ENCODE data around the gene SUGCT.
"Not testable (repeated sequence)": the region's sequence is repeated elsewhere in the genome, so short reads cannot be mapped to it uniquely, and the experiment has no call there.

SUGCT gene

DNA sequence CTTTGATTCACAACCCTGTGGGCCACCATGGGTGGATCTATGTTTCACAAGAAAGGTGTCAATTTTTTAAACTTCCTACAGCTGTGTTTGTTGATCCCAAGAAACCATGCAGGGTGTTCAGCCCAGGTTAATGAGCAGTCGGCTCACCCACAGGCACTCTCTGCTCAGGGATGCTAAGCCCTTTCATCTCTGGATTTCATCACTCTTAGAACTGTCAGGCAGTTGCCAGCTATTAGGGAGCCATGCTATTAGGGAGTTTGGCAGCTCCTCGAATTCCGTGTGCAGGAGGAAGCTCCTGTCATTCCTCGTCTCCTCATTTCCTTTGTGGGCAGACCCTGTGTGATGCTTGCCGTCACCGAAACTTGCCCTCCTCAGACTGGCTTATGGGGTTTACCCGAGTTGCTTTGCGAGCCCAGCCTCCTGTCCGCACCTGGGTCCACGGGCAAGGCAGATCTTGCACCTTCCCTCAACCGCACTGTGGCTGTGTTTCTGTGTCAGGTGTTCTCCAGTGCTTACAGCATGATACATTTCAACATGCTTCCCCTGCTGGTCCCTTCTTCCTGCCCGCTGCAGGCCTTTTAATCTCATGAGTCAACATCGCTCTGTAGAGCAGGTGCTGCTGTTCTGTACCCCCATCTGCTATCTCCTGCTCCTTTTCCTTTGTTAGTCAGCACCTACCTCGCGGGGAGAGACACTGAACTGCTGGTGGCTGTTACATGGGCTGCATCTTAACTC lies 509.8 kb downstream of the SUGCT start:
- DNase-seq: no peak

DNA sequence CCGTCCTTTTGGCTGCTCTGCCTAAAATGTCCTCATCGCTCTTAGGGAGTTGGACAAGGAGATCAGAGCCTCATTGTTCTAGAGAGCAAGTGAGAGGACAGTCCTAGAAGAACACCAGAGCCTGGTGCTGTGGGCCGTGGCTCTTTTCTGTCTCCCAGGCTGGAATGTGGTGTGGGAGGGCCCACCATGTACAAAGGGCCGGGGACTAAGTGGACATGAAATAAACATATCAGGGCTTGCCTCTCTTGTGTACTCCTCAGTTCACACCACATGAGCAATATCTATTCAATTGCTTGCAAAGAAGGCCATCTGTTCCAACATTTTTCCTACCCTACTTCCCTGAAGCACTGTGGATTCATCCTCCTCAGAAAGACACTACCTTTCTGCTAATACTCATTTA lies 510.4 kb downstream of the SUGCT start:
- no peak for DNase-seq

DNA sequence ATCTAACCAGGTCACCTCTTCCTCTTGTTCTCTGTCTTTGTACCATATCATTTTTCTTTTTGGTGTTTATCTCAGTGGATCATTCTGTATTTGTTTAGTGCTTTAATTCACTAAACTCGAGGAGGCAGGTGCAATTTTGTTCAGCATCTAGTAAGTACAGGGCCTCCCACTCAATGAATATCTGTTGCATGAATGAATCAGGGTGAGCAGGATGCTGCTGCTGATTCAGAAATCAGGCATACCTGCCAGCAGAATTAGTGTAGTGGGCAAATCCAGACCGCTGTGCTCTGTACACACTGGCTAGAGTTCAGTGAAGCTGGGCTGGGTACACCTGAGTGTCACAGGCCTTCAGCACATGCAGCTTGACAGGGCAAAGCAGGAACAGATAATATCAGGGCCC lies 511.9 kb downstream of the SUGCT start:
- no peak for DNase-seq

DNA sequence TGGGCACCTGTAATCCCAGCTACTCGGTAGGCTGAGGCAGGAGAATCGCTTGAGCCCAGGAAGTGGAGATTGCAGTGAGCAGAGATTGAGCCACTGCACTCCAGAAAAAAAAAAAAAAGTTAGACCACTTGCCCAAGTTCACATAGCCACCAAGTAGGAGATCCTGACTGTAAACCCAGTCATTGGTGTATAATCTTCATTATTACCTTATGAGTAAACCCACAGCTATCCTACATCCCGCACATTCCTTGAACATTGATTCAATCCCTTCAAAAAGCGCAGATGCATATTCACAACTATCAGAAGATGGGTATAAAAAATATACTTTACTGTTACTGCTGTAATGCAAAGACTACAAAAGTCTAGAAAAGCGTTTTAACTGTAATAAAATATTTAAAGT lies 512.9 kb downstream of the SUGCT start:
- no peak for DNase-seq

DNA sequence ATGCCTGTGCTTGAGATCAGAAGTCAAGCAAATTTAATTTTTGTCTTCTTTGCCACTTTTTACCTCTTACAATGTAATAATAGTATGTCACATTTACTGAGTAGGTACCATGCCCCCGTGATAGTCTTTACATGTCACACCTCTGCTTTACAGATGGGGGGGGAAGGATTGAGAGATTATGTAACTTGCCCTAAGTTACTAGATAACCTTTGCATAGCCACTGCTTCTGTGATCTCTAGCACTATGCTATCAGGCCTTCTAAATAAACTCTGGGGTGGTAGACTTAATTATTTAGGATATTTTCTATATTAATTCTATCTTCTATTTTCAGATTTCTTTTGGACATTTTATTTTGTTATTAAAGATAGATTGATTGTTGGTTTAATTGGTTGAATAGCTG lies 514.4 kb downstream of the SUGCT start:
- DNase-seq: no peak

DNA sequence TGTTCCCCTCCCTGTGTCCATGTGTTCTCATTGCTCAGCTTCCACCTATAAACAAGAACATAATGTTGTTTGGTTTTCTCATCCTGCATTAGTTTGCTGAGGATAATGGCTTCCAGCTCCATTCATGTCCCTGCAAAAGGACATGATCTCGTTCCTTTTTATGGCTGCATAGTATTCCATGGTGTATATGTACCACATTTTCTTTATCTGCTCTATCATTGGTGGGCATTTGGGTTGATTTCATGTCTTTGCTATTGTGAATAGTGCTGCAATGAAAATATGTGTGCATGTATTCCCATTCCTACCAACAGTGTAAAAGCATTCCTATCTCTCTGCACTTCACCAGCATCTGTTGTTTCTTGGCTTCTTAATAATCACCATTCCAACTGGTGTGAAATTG lies 516.1 kb downstream of the SUGCT start:
- not testable (repeated sequence) for DNase-seq

DNA sequence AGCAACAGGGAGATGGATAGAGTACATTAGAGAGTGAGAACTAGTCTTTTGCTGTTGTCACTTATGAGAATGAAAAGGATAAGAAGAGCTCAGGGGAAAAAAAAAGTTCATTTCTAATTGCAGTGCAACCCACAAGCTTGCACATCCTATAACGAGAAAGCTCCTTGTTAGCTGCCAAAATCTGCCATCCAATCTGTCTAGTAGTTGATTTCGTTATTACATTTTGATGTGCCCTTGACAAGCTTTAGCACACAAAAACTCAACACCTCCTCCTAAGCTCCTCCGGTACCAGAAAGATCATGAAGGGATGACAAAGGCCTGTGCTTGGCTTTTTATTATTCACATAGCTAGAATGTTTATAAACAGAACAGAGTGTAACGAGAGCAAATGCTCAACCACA lies 519.4 kb downstream of the SUGCT start:
- DNase-seq: no peak

DNA sequence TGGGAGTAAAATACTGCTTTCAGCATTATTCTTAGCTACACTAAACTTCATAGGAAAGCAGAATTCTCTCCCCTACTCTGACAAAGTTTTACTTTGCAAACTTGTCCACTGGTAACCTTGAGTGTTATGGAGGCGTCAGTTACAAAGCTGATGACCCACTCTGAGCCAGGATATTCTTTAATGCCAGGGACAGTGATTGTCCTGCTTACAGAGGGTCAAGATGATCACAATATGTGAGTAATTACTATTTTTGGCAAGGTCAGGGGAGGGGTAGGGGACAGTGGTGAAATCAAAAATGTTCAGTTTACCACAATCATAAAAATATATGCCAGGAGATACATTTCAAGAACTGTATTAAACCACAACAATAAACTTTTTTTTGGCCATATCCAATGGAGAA lies 520.6 kb downstream of the SUGCT start:
- no peak for DNase-seq

DNA sequence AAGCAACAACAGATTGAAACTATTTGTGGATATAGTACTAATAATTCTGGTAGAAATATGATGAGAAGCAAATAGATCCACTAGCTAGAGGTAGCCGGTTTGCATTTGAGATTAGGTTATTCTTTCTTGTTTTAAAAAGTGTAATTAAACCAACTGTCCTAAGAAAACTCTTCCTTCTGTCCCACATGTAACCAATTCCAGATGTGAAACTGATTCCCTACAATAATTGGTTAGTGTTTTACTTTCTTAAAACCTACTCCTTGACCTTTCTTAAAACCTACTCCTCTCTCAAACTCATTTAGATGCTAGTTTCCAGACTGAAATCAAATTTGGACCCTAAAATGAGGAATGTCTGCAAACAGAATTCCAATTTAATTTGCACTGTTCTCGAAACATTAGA lies 521.5 kb downstream of the SUGCT start:
- DNase-seq: no peak

DNA sequence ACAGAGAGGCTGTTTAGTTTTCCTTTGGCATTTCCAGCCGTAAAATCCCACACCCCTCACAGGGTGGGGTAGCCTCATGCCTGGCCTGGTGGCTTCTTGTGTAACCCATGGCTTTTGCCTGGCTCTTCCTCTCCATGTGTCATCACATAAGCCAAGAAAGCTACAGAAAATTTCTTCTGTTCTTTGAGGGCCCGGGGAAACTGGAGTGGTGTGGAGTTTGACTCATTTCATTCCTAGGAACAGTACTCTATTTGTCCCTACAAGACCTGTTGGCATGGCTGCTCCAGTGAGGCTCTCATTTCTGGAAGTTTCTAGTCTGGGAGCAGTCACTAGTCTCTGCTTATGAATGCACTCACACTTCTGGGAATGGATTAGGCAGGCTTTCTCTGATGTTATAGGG lies 523.9 kb downstream of the SUGCT start:
- no peak for DNase-seq

DNA sequence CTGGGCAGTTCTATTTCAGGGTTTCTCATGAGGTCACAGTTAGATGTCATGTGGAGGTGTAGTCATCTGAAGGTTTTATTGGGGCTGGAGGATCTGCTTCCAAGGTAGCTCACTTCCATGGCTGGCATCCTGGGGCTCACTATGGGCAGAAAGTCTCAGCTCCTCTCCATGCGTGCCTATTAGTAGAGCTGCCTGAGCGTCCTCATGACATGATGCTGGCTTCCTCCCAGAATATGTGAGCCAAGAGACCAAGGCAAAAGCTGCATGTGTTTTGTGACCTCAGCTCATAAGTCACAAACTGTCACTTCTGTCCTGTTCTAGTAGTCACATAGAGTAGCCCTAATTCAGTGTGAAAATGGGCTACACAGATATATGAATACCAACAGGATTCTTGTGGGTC lies 524.4 kb downstream of the SUGCT start:
- DNase-seq: no peak

DNA sequence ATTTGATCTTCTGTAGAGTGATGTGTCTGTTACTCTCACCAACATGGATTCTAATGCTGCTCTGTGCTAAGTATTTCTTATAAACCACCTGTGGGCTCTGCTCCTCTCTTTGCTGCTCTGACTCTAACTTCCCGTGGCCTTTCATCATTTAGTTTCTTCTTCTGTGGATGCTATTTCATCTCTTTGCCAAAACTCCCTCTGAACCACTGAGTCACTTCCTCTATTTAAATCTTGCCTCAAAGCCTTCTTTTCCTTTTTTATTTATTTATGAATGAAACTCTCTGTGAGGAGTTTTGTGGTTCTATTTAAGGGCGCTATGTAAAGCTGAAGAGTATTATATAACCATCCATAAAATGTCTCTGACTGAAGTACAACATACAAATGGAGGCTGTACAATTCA lies 538.5 kb downstream of the SUGCT start:
- no peak for DNase-seq

DNA sequence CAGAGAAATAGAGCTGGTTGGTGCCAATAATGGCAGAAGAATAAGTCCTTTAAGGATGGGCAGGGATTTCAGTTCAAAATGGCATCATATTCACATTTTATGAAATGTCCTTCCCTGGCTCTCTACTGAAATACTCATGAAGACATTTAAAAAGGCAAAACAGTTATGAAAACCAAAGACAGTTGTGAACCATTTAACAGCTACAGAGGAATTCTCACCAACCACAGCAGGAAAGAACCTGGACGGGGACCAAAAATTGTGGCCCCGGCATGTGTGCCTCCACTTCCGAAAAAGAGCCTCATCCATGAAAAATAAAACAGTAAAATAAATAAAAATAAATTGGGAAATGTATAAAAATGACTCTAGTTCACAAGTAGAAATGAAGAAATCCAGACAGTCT lies 539.5 kb downstream of the SUGCT start:
- DNase-seq: no peak

DNA sequence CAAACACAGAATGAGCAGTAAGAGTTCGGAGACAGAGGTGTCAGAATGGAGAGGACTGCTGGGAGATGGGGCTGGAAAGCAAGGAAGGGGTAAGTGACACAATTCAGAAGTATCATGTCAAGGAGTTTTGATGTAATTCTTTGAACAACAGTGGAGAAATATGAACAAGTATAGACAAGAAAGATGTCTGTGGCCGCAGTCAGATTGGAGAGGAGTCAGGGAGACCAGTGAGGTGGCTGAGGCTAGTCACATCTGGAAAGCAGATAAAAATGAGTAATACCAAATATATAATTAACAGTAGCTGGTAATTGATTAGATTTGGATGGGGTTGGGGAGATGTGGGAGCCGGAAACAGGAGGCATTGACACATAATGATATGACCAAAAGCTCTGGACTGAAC lies 540.9 kb downstream of the SUGCT start:
- DNase-seq: no peak

DNA sequence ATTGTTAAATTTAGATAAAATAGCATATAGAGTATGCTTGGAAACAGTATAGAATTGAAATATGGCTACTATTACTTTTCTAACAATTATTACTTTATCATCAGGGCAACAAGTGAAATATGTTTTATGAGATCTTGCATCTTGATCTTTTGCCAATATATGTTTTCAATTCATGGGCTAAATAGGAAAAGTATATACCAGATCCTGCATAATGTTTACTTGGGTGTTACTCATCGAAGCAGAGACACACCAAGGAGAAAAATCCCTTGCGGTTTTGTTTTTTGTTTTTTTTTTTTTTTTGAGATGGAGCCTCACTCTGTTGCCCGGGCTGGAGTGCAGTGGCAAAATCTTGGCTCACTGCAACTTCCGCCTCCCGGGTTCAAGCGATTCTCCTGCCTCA lies 541.4 kb downstream of the SUGCT start:
- no peak for DNase-seq

DNA sequence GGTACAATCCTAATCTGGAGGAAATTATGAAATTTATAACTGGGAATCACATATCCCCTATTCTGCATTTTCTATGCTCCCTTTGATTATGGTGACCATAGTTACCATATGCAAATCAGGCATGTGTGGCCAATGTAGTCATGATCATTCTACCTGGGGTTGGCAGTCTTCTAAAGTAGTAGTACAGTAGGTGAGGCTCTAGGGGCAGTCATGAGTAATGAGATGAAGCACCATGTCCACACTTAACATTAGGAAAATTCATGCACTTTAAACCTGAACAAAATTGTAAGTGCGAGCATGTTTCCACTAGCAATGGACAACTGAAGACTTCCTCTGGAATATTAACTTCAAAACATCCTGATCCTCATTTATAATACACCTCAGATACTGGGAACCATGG lies 545.9 kb downstream of the SUGCT start:
- no peak for DNase-seq

DNA sequence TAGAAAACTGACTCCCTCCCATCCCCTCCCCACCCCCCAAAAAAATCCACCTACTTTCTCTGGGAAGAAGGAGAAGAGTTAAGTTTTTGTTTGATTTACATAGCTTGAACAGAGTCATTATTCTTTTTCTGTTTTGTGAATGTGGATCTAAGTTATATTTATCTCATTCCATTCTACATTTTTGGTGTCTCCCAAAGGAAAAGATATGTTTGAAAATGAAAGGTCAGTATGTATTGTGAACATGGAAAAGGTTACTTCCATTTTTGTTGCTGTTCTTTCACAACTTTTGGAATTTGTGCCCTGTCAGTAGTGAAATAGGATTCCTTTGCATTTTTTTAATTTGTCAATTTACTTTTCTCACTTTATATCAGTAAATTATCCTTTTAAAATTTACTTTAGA lies 547.9 kb downstream of the SUGCT start:
- DNase-seq: no peak

DNA sequence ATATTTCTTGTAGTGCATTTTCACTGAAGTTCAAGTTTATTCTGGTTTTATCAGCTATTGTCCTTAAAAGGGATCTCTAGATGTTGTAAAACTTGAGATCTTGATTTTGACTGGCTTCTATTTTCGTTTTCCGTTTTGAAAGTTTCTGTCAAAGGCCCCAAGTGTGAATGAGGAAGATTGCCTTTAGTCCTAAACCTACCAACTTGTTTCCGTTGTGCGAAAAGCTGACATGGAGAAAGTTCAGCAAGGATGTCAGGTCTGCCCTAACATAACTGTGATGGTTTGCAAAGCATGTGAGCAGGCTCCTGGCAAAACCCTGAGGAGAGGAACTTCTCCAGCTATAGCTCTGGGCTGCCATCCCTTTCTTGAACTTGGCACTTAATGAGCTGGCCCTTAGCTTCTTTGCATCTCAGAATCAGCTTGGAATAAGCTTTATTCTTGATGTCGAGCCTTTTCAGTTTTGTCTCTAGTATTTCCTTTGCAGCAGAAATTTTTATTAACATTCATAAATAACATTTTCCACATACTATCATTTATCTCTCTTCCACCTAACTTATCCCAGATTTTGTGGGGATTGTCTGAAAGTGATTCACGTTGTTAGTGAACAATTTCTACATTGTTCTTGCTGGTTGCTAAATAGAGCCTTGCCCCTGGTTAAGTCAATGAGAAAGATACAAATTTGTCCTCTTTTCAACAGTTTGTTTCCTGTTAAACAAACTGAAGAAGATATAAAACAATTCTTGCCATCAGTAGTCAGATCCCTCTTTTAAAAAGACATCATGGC lies 559.4 kb downstream of the SUGCT start:
- no peak for DNase-seq

DNA sequence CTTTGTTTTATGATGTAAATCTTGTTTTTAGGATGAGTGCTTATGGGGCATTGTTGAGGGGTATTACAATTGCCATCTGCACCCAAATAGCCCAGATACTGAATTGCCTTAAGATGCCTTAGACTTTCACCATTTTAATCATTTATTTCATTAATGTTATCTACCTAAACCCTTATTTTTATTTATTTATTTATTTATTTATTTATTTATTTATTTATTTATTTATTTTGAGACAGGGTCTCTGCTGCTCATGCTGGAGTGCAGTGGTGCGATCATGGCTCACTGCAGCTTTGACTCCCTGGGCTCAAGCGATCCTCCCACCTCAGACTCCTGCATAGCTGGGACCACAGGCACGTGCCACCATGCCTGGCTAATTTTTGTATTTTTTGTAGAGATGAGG lies 560.2 kb downstream of the SUGCT start:
- no peak for DNase-seq

DNA sequence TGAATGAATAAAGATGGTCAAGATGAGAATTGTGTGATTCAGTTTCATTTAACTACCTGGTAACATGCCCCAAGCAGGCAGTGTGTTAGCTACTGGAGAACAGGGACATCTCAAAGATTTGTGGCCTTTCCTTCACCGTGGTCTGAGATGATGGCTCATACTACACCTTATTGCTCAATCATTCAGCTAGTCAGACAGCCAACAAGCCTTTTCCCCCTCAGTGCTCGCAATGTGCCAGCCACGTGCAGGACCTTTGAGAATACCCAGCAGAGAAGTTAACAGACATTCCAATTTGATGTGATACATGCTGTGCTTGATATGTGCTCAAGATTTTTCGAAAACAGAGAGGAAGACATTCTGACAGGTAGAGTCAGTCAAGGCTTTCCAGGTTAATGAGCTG lies 562.8 kb downstream of the SUGCT start:
- no peak for DNase-seq

DNA sequence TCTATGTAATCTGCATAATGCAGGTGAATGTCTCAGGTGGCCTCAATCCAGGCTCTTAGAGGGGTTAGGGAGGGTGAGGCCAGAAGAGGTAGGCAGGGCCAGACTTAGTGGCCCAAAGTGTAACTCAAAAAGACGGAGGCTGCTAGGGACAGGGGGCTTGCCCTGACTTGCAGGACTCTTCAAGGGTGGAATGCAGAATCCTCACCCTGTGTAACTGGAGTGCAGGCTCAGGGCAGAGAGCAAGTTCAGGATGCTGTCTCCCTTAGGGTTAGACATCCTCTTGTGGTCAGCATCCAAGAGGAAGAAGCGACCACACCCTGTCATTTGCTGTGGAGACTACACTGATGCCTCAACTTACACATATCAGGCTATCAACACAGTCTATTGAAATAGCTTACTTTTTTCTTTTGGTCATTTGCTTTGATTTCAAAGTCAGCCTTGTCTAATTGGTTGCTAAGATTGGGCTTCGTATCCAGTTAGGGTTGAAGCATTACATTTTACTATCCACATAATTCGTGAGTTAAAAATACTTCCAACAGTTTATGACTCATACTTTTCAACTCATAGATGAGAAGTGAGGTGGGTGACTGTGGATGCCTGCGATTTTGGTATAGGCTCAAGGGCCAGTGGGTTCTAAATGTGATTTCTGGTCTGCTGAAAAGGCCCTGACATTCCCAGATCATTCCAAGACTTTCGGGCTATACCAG lies 563.6 kb downstream of the SUGCT start:
- DNase-seq: no peak

DNA sequence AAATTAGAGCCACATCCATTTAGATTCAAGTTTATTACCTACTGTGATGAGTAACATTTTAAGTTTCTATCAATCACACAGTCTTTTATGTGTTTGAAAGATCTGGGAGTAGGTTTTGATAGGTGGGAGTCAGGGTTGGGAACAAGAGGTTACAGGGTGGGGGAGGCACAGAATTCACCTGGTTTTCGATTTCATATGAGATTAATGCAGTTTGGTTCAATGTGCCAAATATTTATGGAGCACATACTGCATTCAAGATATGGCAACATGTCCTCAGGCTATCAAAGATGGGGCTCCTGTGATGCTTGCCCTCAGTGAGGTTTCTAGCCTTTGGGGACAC lies 564.1 kb downstream of the SUGCT start:
- DNase-seq: no peak

DNA sequence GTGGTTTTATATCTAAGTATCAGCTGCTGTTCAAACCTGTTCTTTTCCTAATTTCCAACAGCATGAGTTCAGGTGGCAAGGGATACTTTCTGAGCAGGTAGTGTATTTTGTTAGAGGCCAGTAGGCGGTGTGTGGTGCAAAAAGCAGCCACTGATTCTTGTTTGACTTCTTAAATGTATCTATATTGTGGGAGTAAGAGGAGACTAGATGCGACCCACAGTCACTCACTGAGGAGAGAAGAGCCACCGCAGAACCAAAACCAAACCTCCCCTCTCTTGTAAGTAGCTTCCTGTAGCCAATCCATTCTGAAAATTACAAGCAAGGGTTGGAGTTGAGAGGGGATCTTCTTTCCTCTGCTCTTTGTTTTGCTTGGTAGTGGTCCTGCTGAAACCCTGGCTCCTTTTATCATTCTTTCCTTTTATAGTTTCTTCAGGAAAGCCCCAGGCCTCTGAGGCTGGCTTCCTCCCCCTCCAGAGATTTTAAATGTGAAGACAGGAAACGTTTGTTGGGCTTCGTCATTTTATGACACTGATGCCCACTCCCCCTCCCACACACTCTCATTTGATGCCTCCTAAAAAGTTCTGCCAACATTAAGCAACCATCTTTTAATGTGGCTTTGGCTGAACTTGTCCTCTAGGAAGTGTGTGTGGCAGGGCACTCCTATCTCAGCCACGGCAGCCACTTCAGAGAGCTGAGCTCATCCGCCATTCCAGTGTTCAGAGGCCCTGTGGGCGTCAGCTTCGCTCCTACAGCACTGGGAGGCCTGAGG lies 566.0 kb downstream of the SUGCT start:
- DNase-seq: no peak
